ENCODE results near the gene MINDY4. TPM values are rescaled to one million over a fixed set of nuclear protein-coding genes. Genes with fewer than 3 reads are reported as not detected.
A peak's percentile ranks its signal among the peaks of the same experiment; 100 is the strongest.

The MINDY4 gene
- total RNA-seq, 1 donor from 2014 or later: 4.1 TPM

- Histone ChIP-seq H3K79me2 (ENCODE audit: insufficient read depth, low read length) (no peaks in the 10 kb centered on the region), H3K4me1 (ENCODE audit: insufficient read depth, low read length) (no peaks in the 10 kb centered on the region), H3K27me3 (ENCODE audit: insufficient read depth, low read length) (no peaks in the 10 kb centered on the region), H3K9me3 (ENCODE audit: insufficient read depth, low read depth, low read length) (no peaks in the 10 kb centered on the region), H3K4me2 (ENCODE audit: low read length) (no peak overlapping the region), H3K27ac (ENCODE audit: low read depth, low read length) (no peak overlapping the region), H3K36me3 (ENCODE audit: insufficient read depth, low read length) (no peaks in the 10 kb centered on the region), H3K9ac (ENCODE audit: low read length) (no peak overlapping the region), H4K20me1 (ENCODE audit: insufficient read depth, low read length) (peaks cover 3% of the 10 kb centered on the region), H2AFZ (ENCODE audit: low read depth, low read length) (no peak overlapping the region), H3K4me3 (ENCODE audit: insufficient read depth, low read depth, low read length) (no peak overlapping the region)
- H3K4me1 Mint-ChIP-seq (ENCODE audit: low read depth, unreplicated experiment): no peaks in the 10 kb centered on the region
- H3K27ac Mint-ChIP-seq (ENCODE audit: unreplicated experiment): no peak overlapping the region
- no peaks in the 10 kb centered on the region for H3K9me3 Mint-ChIP-seq (ENCODE audit: unreplicated experiment)
- DNase-seq (ENCODE audit: low read depth) (no peak), FAIRE-seq (no peak)
- TF ChIP-seq CTCF (IDR thresholded peaks at IDR 0.05; ENCODE audit: insufficient read depth, low read depth, low read length): no peak
- no peak for TF ChIP-seq EZH2 (IDR thresholded peaks at IDR 0.05; ENCODE audit: insufficient read depth, low read length)
- peaks cover 7% of the 10 kb centered on the region for H3K36me3 Mint-ChIP-seq (ENCODE audit: low read depth, unreplicated experiment)
- no peak overlapping the region for H3K4me3 Mint-ChIP-seq (ENCODE audit: unreplicated experiment)
- H3K27me3 Mint-ChIP-seq (ENCODE audit: low read depth, unreplicated experiment): peaks cover 26% of the 10 kb centered on the region
Observed at GRCh38 chr7:30861612-30862011, 90.4 kb downstream of the MINDY4 start.

- H3K4me3 ChIP-seq (ENCODE audit: insufficient read depth, low read depth, low read length): no peak overlapping the region
- H3K4me3 Mint-ChIP-seq (ENCODE audit: unreplicated experiment): no peak overlapping the region
- peaks cover 3% of the 10 kb centered on the region for H4K20me1 ChIP-seq (ENCODE audit: insufficient read depth, low read length)
- no peaks in the 10 kb centered on the region for H3K4me1 ChIP-seq (ENCODE audit: insufficient read depth, low read length)
- peaks cover 6% of the 10 kb centered on the region for H3K4me1 Mint-ChIP-seq (ENCODE audit: low read depth, unreplicated experiment)
- H3K27me3 ChIP-seq (ENCODE audit: insufficient read depth, low read length): no peaks in the 10 kb centered on the region
- DNase-seq (ENCODE audit: low read depth) (no peak), FAIRE-seq (no peak)
- H3K27ac Mint-ChIP-seq (ENCODE audit: unreplicated experiment): no peak overlapping the region
- H3K36me3 Mint-ChIP-seq (ENCODE audit: low read depth, unreplicated experiment): peaks cover 10% of the 10 kb centered on the region
- peaks cover 24% of the 10 kb centered on the region for H3K27me3 Mint-ChIP-seq (ENCODE audit: low read depth, unreplicated experiment)
- peaks cover 5% of the 10 kb centered on the region for H3K9me3 Mint-ChIP-seq (ENCODE audit: unreplicated experiment)
- TF ChIP-seq CTCF (IDR thresholded peaks at IDR 0.05; ENCODE audit: insufficient read depth, low read depth, low read length): no peak
- no peak for TF ChIP-seq EZH2 (IDR thresholded peaks at IDR 0.05; ENCODE audit: insufficient read depth, low read length)
- H3K36me3 ChIP-seq (ENCODE audit: insufficient read depth, low read length): no peaks in the 10 kb centered on the region
- H3K9ac ChIP-seq (ENCODE audit: low read length): no peak overlapping the region
- H3K27ac ChIP-seq (ENCODE audit: low read depth, low read length): no peak overlapping the region
- no peaks in the 10 kb centered on the region for H3K79me2 ChIP-seq (ENCODE audit: insufficient read depth, low read length)
- no peak overlapping the region for H3K4me2 ChIP-seq (ENCODE audit: low read length)
- H2AFZ ChIP-seq (ENCODE audit: low read depth, low read length): no peak overlapping the region
- H3K9me3 ChIP-seq (ENCODE audit: insufficient read depth, low read depth, low read length): no peaks in the 10 kb centered on the region
Observed at GRCh38 chr7:30862995-30863705, 91.9 kb downstream of the MINDY4 start.

DNA sequence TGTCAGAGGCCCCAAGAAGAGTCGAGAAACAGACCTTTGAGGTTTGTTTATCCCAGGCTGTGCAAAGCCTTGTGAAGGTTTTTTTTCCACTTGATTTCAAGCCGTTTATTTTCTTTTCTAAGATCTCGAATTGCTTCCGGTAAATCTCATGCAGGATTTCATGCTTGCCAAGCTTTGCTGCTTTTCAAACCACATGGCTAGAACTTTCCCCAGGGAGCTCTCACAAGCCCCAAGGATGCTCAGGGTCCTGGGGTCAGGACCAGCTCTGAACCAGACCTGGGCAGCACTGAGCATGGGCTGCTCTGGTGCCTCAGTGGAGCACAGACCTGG, 92.5 kb downstream of the MINDY4 start:
- H3K27me3 ChIP-seq (ENCODE audit: insufficient read depth, low read length): no peaks in the 10 kb centered on the region
- Mint-ChIP-seq H3K27ac (ENCODE audit: unreplicated experiment) (no peak overlapping the region), H3K4me1 (ENCODE audit: low read depth, unreplicated experiment) (peaks cover 6% of the 10 kb centered on the region), H3K36me3 (ENCODE audit: low read depth, unreplicated experiment) (peaks cover 10% of the 10 kb centered on the region), H3K27me3 (ENCODE audit: low read depth, unreplicated experiment) (peaks cover 24% of the 10 kb centered on the region), H3K4me3 (ENCODE audit: unreplicated experiment) (no peak overlapping the region), H3K9me3 (ENCODE audit: unreplicated experiment) (peaks cover 5% of the 10 kb centered on the region)
- DNase-seq (ENCODE audit: low read depth) (peak; percentile 24), FAIRE-seq (no peak)
- H3K4me3 ChIP-seq (ENCODE audit: insufficient read depth, low read depth, low read length): no peak overlapping the region
- TF ChIP-seq CTCF (IDR thresholded peaks at IDR 0.05; ENCODE audit: insufficient read depth, low read depth, low read length) (no peak), EZH2 (IDR thresholded peaks at IDR 0.05; ENCODE audit: insufficient read depth, low read length) (no peak)
- H3K9me3 ChIP-seq (ENCODE audit: insufficient read depth, low read depth, low read length): no peaks in the 10 kb centered on the region
- no peak overlapping the region for H3K4me2 ChIP-seq (ENCODE audit: low read length)
- no peaks in the 10 kb centered on the region for H3K79me2 ChIP-seq (ENCODE audit: insufficient read depth, low read length)
- H3K27ac ChIP-seq (ENCODE audit: low read depth, low read length): no peak overlapping the region
- no peaks in the 10 kb centered on the region for H3K36me3 ChIP-seq (ENCODE audit: insufficient read depth, low read length)
- no peak overlapping the region for H3K9ac ChIP-seq (ENCODE audit: low read length)
- H4K20me1 ChIP-seq (ENCODE audit: insufficient read depth, low read length): peaks cover 3% of the 10 kb centered on the region
- no peaks in the 10 kb centered on the region for H3K4me1 ChIP-seq (ENCODE audit: insufficient read depth, low read length)
- H2AFZ ChIP-seq (ENCODE audit: low read depth, low read length): no peak overlapping the region
